ENCODE measurements around the gene GLB1L. TPM values are rescaled to one million over a fixed set of nuclear protein-coding genes. Genes with fewer than 3 reads are reported as not detected.

GLB1L gene
- total RNA-seq, 2 donors from 2014 or later: 3.1 to 11.2 TPM

DNA sequence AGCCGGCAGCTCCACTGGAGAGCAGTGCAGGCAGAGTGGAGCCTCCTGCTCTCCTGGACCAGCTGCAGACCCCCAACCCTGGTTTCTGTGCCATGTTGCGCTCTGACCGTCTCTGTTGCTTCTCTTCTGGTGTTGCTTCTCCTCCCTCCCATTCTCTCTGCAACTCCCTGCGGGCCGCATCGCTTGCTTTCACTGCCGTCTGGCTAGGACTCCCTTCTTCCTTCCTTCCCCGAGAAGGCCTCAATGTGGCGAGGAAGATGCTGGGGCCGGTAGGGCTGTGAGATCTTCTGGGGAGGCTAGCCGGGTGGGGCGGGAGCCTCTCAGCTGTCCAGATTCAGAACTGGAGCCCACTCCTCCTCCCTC is 40.1 kb upstream of the GLB1L start:
- ATAC-seq: no peak
- no peak for DNase-seq
- H3K27me3 ChIP-seq: no peaks in the 10 kb centered on the region
- H3K4me3 ChIP-seq: no peak overlapping the region
- H3K27ac ChIP-seq: no peak overlapping the region
- H3K36me3 ChIP-seq (replicated peaks in 1 of 2; ENCODE audit: insufficient read depth in 1 of 2, low read depth in 2 of 2): peaks cover 0 to 21% of the 10 kb centered on the region in 2 donors
- WGBS, 2 donors: 84 to 93% methylated on average over 12 of the region's 12 CpGs
- intact Hi-C loops (cut with DNase I): loop anchor here (5.0 kb wide), 1 partner anchor 113 kb away; the partner anchor contains the start of gene SLC23A3
- H3K4me1 ChIP-seq: peaks cover 13% of the 10 kb centered on the region
- no peak for TF ChIP-seq CTCF (IDR thresholded peaks at IDR 0.05)
- no peak for TF ChIP-seq POLR2A (IDR thresholded peaks at IDR 0.05)
- H3K9me3 ChIP-seq: no peaks in the 10 kb centered on the region

DNA sequence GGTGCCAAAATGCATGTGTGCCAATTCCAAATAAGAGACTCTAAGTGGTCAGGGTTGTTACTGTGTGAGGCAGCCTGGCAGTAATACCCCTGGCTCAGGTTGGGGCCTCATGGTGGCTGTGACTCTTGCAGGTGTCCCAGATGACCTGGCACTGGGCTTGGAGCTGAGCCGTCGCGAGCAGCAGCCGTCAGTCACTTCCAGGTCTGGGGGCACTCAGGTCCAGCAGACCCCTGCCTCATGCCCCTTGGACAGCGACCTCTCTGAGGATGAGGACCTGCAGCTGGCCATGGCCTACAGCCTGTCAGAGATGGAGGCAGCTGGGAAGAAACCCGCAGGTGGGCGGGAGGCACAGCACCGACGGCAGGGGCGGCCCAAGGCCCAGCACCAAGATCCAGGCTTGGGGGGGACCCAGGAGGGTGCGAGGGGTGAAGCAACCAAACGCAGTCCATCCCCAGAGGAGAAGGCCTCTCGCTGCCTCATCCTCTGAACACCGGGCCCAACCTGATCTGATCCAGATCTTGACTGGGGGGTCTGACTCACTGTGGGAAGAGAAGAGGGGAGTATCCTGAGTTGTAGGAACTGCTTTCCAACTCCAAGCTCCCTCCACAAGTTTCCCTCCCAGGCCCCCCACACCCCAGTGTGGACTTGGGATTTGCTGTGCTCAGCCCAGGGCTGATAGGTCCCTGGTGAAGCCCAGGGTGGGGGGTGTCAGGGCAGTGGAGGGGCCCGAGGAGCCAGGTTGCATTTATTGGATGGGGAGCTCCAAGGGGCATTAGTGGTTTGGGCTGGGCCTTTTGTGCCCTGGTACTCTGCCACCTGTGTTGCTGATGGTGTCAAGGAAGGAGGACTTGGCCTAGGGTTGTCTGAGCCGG is 39.5 kb upstream of the GLB1L start:
- no peak for ATAC-seq
- peak overlapping the region in 1 of 4 donors; percentile 2 for H3K27ac ChIP-seq
- intact Hi-C loops (cut with DNase I): loop anchor here (5.0 kb wide), 1 partner anchor 112 kb away; the partner anchor contains the start of gene SLC23A3

DNA sequence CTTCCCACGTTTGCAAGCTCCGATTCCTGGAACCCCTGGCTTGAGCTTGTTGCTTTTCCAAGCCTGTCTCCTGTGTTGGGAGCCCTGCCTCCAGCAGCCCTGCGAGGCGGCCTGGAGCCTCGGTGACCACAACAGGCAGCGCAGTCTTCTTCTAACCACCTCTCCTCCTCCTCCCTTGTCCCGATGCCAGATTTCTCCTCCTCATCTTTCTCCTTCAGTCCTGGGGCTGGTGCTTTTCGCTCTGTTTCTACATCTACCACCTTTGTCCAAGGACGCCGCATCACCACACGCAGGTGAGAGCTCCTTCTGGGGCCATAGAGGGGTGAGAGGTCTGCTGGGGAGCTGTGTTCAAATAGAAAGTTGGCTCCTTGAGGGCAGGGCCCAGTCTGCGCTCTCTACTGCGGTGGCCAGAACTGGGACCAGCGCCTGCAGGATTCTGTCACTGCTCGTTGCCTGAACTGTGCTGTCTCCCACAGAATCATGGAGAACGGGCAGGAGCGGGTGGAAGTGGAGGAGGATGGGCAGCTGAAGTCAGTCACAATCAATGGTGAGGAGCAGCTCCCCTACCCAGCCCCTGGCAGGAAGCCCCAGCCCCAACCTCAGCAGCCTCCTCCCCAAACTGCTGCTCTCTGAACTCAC is 37.8 kb upstream of the GLB1L start:
- ATAC-seq: no peak
- Histone ChIP-seq H3K36me3 (replicated peaks in 1 of 2; ENCODE audit: insufficient read depth in 1 of 2, low read depth in 2 of 2) (peaks cover 0 to 21% of the 10 kb centered on the region in 2 donors), H3K27ac (no peak overlapping the region), H3K9me3 (no peaks in the 10 kb centered on the region), H3K4me1 (peaks cover 28% of the 10 kb centered on the region), H3K4me3 (no peak overlapping the region), H3K27me3 (no peaks in the 10 kb centered on the region)
- 92% methylated on average over 16 to 17 of the region's 17 CpGs for WGBS, 2 donors
- intact Hi-C loops (cut with DNase I): no loop called here
- no peak for DNase-seq
- TF ChIP-seq POLR2A (IDR thresholded peaks at IDR 0.05): no peak
- no peak for TF ChIP-seq CTCF (IDR thresholded peaks at IDR 0.05)

More for the DNA sequence above, 39.5 kb upstream of the GLB1L start:
- Histone ChIP-seq H3K36me3 (replicated peaks in 1 of 2; ENCODE audit: insufficient read depth in 1 of 2, low read depth in 2 of 2) (peaks cover 0 to 21% of the 10 kb centered on the region in 2 donors), H3K4me1 (peaks cover 19% of the 10 kb centered on the region), H3K9me3 (no peaks in the 10 kb centered on the region), H3K27me3 (no peaks in the 10 kb centered on the region), H3K4me3 (no peak overlapping the region)
- TF ChIP-seq CTCF (IDR thresholded peaks at IDR 0.05) (no peak), POLR2A (IDR thresholded peaks at IDR 0.05) (no peak)
- WGBS, 2 donors: 85 to 89% methylated on average over 12 to 16 of the region's 16 CpGs
- no peak for DNase-seq

GRCh38 chr2:219282375-219282774 is 37.1 kb upstream of the GLB1L start:
- 83 to 86% methylated on average over 5 of the region's 5 CpGs for WGBS, 2 donors
- H3K27me3 ChIP-seq: no peaks in the 10 kb centered on the region
- DNase-seq (no peak), ATAC-seq (no peak)
- H3K27ac ChIP-seq: no peak overlapping the region
- intact Hi-C loops (cut with DNase I): no loop called here
- H3K9me3 ChIP-seq: no peaks in the 10 kb centered on the region
- TF ChIP-seq CTCF (IDR thresholded peaks at IDR 0.05) (no peak), POLR2A (IDR thresholded peaks at IDR 0.05) (no peak)
- no peak overlapping the region for H3K4me3 ChIP-seq
- H3K36me3 ChIP-seq (replicated peaks in 1 of 2; ENCODE audit: insufficient read depth in 1 of 2, low read depth in 2 of 2): peaks cover 0 to 21% of the 10 kb centered on the region in 2 donors
- H3K4me1 ChIP-seq: peaks cover 35% of the 10 kb centered on the region
